GM12801 (cell line): Measurements from ENCODE around the gene ARMS2.

Source experiments
- CTCF ChIP-seq: IDR thresholded peaks from one replicate; pipeline ENCODE4 v1.5.1; 2011; ENCODE audit warnings: control low read depth; ENCODE audit not compliant: insufficient read length; ENCODE audit errors: extremely low read depth

ARMS2 gene

GRCh38 chr10:122481296-122482056 lies 27.0 kb downstream of the ARMS2 start:
- no peak for TF ChIP-seq CTCF

- TF ChIP-seq CTCF = no peak
Measured at GRCh38 chr10:122484276-122485060, 30.0 kb downstream of the ARMS2 start.

- TF ChIP-seq CTCF = no peak
Measured at GRCh38 chr10:122485670-122486069, 31.2 kb downstream of the ARMS2 start.

- no peak for TF ChIP-seq CTCF
Measured at GRCh38 chr10:122486406-122487080, 32.1 kb downstream of the ARMS2 start.

GRCh38 chr10:122487174-122487765 lies 32.8 kb downstream of the ARMS2 start:
- no peak for TF ChIP-seq CTCF

- TF ChIP-seq CTCF = no peak
Measured at GRCh38 chr10:122490268-122490667, 35.8 kb downstream of the ARMS2 start.
